Tibial nerve (tissue), 4 donors: ENCODE measurements around the gene MCM3AP.

Experiments
- CTCF ChIP-seq, 5 experiments: fragments of 200-600 bp in 3 of 5; fragments of 450-650 bp in 2 of 5; sonication (generic) in 3 of 5; IDR thresholded peaks; one replicate each; pipeline ENCODE4 v1.5.1; 2016 to 2019; ENCODE audit warnings: antibody characterized with exemption in 5 of 5, mild to moderate bottlenecking in 3 of 5, moderate library complexity in 2 of 5
- EP300 ChIP-seq, 2 donors: sonication (generic); formaldehyde crosslinking; IDR thresholded peaks; one replicate each; pipeline ENCODE4 v1.6.1; 2017; ENCODE audit warnings: antibody characterized with exemption in 2 of 2, mild to moderate bottlenecking in 1 of 2
- POLR2A ChIP-seq, 2 donors: fragments of 450-650 bp; IDR thresholded peaks; one replicate each; pipeline ENCODE4 v1.6.1; 2017; ENCODE audit warnings: antibody characterized with exemption in 2 of 2, mild to moderate bottlenecking in 2 of 2, moderate library complexity in 2 of 2

GRCh38 chr21:46311568-46311967 lies 26.2 kb upstream of the MCM3AP start:
- TF ChIP-seq CTCF (IDR thresholded peaks at IDR 0.05) (no peak), EP300 (IDR thresholded peaks at IDR 0.05) (no peak), POLR2A (IDR thresholded peaks at IDR 0.05) (no peak)
